SU-DHL-6 (cell line): ENCODE data around the gene NID1.

Experiments used
- CTCF ChIP-seq: fragments of 200-600 bp; sonication (generic); IDR thresholded peaks from one replicate; pipeline ENCODE4 v1.5.1; 2017; ENCODE audit warnings: antibody characterized with exemption, mild to moderate bottlenecking, low read length, moderate library complexity; ENCODE audit not compliant: insufficient read depth, poor library complexity, severe bottlenecking
- EZH2phosphoT487 ChIP-seq: fragments of 200-600 bp; sonication (generic), shearing (Covaris generic); conservative IDR thresholded peaks from 2 replicates; pipeline ENCODE4 v1.6.1; 2018; ENCODE audit warnings: mild to moderate bottlenecking, antibody characterized with exemption, low read length, moderate library complexity, mixed read lengths

GRCh38 chr1:236085545-236086159 is 20.8 kb upstream of the NID1 start:
- no peak for TF ChIP-seq EZH2phosphoT487
- TF ChIP-seq CTCF = no peak
